NCI-H748 treated with DMSO at 0.1 percent for 48 hours (cell line): ENCODE data around the gene DOCK2.
"Not testable (repeated sequence)": the region's sequence is repeated elsewhere in the genome, so short reads cannot be mapped to it uniquely, and the experiment has no call there.

Source experiments
- DNase-seq: peaks from one replicate; lab custom pipeline; 2025; lab: John Stamatoyannopoulos, UW

DOCK2 gene

DNA sequence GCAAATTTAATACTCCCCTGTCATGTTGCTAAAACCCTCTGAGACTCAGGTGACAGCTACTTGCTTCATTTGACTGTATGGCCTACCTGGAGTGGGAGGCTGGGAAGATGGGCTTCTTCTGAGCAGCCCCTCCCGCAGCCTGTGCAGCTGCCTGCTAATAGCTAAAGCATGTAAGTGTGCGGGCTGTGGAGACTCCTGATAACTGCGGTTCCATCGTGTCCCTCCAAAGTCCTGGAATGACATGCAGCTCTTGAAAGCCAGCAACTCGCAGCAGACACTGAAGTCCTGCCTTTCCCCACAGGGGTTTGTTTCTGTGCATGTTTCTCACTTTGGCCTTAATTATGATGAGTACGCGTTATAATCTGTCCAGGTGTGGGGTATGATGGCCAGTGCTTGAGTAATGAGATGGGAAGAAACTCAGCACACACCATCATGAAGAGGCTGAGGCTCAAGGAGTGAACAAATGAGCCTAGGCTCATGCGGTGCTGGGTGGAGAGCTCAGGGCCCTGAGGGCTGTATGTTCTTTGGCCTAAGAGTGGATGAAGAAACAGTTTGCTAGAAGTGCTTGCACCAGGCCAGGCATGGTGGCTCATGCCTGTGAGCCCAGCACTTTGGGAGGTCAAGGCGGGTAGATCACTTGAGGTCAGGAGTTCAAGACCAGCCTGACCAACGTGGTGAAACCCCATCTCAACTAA, 119.1 kb downstream of the DOCK2 start:
- DNase-seq: no peak

DNA sequence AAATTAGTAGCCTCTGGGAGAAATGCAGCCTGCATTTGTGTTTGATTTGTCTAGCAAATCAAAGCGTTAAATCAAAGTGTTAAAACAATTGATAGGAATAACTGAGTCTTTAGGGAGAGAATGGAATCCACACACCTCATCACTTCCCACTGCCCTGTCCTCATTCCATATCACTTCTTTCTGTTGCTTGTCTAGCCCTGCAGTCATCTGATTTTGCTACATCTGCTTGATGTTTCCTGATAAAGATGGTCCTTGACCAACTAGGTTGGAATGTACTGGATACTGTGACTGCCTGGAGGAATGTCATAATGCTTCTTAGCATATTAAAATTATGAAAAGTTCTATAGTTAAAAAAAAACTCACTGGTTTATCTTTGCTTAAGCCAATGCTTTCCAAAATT, 119.9 kb downstream of the DOCK2 start:
- DNase-seq: no peak

DNA sequence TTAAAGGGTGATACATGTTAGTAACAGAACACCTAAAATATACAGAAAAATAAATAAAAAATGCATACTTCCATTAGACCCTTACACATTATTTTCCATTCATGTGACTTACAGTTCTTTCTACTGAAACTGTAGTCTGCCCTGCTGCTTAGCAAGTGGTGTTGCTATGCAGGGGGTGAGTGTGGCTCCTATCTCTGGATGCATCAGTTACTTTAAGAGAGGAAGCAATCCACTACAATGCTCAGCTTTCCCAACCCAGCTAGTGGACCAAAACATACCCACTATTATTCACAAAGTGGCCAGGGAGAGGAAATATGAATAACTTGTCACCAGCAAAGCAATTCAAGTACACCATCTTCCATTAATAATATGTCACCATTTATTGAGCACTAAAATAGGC, 121.8 kb downstream of the DOCK2 start:
- DNase-seq: no peak

DNA sequence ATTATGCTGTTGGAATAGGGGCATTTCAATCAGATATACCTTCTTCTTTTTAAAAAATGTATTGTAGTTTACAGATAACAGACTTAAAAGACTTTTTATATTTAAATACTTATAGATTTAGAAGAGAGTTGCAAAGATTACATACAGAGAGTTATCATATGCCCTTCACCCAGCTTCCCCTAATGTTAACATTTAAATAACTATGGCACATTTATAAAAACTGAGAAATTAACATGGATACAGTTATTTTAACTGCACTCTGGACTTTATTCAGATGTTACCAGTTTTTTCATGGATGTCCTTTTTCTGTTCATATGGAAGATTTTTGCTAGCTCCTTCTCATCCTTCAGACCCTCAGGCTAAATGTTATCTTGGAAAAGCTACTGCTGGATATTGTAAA, 123.2 kb downstream of the DOCK2 start:
- no peak for DNase-seq

DNA sequence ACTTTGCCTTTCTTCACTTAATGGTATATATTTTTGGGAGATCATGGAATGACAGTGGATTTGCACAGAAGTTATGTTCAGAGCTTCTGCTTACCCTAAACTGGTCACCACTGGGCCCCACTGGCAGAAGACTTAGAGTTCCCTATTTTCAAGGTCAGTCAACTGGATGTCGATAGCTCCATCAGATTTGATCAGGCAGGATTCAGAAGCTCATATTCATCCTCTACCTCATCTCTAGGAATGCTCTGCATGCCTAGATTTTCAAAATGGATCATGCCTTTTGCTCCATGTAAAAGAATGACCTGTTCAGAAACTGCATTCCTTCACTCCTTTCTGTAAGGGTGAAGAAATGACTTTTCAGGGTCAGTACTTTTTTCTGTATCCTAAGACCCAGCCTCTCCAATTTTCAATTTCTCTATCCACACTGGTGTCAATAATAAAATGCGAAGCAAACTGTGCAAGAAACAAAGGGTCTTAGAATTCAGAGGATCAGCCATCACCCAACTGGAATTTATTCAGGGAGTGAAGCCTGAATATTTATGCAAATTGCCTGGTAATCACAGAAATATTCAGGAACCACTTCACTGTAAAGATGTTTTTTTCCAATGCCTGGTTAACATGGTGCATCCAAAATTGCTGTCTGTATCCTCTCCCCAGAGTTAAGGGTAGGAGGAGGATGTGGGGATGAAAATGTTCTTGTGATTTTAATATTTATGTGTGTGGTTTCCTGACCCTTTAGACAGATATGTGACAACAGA, 125.4 kb downstream of the DOCK2 start:
- no peak for DNase-seq

DNA sequence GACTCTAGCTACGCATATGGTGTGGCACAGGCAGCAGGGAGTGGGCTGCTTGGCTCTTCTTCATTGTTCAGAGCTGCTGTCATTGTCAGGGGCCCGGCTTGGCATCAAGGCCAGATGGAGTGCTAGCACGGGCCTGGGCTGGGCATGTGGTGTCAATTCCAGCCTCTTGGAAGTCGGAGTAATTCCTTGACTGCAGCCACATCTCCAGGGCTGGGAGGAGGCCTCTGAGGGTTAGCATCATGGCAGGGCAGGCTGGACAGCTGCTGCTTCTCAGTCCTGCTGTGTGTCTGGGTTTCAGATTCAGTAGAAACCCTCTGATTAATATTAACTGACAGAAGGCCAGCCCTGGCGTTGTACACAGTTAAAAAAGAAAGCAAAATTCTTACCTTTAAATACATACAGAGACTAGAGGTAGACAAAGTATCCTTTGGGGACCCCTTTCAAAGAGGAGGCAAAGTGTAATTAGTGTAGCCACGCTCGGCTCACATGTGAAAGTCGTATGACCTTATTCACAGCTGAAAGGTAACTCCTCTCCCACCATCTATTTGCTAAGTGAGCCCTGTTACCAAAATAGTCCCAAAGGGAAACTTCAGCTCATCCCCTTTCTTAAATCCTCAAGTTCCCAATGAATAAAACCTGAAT, 126.4 kb downstream of the DOCK2 start:
- DNase-seq: no peak

DNA sequence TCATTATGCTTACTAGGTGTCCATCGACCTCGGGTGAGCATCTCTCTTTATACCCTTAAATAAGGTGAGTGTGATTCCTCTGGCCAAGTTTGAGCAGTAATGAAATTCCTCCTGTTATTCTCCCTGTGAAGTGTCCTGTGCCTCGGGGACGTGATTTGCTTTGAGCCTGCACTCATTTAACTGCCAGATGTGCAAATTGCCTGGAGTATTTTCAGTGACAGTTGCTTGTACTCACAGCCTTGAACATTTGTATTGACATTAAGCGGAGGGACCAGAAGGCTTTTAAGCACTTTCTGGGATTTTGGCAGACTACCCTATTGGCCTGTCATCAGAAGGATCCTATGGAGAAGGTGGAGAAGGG, 126.9 kb downstream of the DOCK2 start:
- no peak for DNase-seq

DNA sequence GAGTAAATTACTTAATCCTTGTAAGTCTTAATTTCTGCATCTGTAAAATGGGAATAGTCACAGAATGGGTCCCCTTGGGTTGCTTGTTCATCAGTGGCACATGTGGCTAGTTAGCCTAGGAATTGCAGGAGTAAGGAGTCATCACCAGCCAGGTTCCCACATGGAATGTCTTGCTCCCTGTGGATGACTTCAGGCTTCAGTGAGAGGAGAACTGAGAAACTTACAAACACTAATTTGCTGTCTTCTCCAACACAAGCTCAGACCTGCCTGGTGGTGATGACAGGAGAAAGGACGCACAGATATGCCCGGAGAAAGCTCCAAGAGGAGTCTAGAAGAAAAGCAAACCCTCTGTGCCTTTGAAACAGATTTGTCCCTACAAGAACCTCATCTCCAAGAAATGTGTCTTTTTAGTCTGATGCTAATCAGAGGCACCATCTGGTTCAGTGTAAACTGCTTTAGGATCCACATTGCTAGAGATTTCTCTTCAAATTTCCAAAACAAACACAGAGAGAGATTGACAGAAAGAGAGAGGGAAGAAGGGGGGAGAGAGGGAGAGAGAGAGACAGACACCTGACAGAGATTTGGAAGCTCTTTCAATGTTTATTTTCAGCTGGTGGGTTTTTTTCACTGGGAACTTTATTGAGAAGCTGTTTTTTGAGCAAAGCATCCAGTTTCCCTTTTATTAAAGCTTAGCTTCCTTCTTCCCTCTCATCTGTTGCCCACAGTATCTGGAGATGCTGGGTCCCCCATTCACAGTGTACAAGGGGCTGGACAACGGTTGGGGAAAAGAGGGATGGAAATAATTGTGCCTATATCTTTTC, 128.3 kb downstream of the DOCK2 start:
- no peak for DNase-seq

DNA sequence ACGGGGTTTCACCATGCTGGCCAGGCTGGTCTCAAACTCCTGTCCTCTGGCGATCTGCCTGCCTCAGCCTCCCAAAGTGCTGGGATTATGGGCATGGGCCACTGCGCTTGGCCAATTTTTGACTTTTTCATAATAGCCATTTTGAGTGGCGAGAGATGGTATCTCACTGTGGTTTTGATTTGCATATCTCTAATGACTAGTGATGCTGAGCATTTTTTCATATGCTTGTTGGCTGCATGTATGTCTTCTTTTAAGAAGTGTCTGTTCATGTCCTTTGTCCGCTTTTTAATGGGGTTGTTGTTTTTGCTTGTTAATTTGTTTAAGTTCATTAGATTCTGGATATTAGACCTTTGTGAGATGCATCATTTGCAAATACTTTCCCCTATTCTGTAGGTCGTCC, 129.9 kb downstream of the DOCK2 start:
- not testable (repeated sequence) for DNase-seq

DNA sequence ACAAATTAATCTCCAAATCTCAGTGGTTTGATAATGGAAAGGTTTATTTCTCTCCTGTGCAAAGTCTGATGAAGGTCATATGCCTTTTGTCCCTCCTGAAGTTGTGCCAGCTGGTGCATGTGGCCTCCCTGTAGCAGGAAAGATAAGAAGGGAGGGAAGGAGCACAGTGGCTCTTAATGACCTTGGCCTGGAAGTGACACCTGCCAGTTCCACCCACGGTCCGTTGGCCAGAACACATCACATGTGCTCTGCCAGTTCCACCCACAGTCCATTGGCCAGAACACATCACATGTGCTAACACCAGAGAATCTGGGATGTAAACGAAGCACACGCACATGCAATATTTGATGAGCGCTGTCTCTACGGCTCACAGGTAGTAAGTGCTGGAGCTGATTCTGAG, 130.9 kb downstream of the DOCK2 start:
- no peak for DNase-seq

DNA sequence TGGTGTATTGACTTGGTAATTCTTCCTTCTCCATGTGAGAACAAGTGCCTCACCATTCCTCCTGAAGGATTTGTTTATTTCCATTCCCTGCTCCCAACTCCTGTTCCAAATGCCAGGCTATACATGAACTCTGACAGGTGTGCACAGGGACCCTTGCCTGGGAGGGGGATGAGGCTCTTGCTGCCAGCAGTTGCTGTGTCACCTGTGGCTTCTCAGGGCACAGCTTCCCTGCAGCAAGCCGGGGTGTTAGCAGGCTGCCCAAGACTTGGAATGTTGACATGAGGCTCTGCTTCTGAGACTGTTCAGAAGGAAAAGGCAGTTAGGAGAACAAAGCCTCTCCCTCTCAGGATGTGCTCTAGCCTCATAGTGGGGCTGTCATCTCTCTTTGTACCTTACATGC, 131.3 kb downstream of the DOCK2 start:
- no peak for DNase-seq

DNA sequence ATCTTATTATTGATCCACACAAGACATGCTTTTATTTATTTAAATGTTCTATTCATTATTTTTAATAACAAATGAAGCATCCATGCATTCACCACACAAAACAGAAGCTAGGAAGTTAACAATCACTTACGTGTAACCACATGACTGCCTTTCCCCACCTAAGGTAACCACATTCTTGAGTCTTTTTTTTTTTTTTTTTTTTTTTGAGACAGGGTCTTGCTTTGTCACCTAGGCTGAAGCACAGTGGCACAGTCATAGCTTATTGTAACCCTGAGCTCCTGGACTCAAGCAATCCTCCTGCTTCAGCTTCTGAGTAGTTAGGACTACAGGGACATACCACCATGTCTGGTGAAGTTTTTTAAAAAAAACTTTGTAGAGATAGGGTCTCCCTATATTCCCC, 133.0 kb downstream of the DOCK2 start:
- DNase-seq: no peak

DNA sequence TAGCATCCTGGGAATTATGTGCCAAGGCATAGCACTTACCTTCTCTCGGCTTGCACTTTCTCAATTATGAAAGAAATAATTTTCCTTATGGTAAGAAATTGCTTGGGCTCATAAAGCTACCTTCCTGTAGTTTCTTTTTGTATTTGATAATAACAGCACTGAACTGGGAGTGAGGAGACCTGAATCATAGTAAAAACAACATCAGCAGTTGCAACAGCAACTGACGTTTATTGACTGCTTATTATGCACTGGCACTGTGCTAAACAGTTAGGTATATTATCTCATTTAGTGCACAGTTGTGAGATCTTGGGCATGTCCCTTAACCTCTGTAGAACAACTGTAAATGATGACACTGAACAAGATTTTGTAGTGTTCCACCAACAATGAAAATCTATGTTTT, 135.2 kb downstream of the DOCK2 start:
- no peak for DNase-seq

DNA sequence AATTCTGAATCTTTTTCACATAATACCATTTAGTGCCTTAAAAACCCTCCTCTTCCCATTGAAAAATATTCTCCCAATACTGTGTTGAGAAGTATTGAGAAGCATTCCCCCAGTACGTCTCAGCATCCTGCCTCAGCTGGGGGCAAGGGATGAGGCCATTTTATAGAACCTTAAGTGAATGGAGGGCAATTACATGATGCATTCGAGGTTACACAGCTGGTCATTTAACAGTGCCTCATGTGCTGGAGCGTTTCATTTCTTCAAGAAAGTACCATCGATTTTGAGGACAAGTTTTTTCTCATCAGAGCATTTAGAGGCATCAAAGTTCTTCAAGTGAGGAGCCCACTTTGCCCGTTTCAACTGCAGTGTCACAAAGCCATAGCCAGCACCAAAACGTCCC, 135.6 kb downstream of the DOCK2 start:
- no peak for DNase-seq

DNA sequence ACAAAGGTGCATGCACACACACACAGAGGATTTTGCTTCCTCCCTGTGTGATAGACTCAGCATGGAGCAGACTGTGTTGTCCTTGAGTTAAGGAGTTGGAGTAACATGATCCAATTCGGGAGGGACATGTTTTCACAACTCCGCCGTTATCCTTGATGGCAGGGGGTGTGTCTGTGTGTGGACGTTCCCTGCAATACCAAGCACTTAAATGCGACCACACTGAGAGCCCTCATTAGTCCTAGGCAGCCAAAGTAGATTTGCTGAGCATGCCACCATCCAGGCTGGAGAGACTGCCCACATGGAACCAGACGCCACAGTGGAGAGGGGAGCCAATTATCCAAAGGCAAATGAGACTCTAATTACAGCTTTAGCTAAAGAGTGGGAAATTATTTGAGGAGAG, 140.1 kb downstream of the DOCK2 start:
- DNase-seq: peak; percentile 86

DNA sequence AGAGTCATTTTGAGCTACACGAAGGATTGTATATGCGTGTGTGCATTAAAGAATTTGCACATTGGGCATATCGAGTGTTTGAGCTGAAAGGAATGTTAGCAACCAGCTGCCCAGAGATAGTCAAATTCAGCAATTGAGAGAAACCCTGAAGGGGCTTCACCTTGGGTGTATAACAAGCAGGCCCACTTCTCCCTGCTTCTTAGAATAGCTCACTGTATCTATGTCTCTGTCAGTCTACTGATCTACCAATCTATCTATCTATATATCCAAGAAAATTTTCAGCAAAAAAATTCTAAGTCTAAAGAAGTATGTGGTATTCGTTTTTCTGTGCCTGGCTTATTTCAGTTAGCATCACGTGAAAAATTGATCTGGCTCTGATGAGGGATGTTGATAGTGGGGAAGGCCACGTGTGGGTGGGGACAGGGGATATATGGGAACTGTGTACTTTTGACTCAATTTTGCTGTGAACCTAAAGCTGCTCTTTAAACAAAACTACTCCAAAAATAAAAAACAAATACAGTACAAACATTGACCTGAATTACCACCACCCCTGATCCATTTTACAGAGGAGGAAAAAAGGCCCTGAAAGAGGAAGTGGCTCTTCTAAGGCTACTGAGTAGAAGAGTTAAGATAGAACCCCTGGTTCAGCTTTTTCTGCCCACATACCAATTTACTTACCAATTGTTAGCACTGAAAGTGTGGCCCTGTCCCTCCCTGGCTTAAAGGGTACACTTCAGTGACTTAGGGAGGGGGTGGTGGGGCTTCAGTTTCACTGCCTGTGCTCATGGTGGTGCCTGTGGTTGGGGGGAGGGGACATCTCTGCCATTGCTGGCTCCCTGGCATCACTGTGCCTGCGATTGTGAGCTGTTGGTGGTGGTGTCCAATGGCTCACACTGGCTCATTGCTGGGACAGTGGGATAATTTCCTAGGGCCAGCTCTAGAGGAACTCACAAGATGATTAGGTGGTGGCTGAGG, 141.8 kb downstream of the DOCK2 start:
- DNase-seq: no peak

DNA sequence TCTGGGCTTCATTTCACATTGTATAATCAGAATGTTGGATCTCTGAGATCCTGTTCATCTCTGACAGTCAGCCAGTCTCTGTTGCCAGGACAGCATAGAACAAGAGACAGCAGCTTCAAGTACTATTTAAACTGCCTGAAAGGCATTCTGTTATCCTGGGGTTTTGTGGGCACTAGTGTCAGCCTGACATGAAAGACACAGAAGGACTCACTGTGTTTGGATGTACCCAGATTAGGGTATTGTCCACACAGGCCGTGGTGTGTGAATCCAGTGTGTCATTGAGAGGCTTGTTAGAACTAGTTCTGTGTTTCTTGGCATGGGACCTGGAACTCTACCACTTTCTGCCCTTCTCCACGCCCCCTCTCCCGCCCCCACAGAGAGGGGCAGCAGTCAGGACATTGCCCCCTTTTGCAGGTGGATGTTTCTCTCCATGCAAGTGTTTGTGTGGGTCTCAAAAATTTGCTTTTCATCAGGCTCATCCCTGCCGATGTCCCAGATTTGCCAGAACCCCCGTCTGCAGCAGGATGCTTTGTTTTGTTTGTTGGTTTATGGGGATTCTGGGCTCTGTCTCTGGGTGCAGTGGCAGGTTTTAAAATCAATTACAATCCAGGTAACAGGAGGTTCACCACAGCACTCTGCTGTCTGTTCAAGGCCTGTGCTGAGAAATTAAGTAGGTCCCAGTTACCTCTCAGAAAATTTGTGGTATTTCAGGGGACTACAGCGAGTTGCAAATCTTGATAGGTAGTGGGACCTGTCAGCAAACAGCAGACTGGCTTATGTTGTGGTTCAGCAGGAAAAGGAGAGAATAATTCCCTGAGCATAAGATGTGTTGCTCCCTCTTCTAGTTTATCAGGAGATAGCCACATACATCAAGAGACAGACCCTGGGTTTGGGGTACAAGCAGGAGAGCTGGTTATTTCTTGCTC, 144.6 kb downstream of the DOCK2 start:
- no peak for DNase-seq

DNA sequence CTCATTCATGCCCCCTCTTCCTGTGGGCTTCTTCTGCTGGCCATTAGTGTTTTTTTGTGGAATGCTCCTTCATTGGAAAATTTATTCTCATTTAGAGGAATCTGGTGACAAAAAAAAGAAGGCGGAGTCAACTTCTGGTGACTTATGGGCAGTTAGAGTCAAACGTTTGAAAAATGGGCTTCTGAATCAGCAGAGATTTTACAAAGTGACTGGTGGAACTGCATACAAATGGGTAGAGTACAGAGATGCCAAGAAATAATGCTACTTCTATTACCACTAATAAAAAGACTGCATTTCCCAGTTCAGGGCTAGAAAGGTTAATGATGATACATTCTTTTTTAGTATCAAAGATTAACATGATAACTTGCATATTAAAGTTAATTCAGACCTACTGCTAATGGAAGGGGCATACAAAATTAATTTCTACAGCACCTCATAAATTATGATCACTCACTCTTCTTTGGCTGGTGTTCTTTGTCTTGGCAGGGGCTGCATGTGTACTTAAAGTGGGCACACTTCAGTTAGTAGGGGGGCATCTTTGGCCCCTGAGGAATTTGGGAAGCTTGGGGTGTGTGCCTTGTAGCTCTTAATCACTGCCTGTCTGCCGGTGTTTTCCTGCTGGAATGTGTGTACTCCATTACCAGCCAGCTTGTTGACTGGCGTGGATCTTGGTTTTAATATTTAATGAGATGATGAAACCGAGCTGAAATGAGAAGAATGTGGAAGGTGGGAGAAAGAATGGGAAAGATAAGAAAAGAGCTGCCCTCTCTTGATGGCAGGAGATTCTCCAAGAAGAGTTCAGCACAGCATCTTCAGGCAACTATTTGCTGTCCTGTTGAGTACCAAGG, 148.9 kb downstream of the DOCK2 start:
- DNase-seq: no peak

DNA sequence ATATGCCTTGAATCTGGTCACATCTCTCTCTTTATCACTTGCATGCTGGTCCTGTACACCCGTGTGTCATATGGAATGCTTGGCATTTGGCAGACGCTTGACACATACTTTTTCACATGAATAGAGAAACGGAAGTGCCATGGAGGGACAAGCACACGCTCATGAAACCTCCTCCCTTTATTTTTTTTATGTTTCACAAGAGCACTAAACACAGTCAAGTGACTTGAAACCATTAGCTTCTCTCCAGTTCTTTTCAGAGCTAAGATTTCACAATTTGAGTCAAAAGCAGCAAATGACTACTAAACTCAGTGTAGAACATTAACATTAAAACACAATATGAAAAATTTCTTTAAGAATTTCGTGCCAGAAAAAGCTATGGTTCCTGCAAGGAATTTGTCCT, 151.1 kb downstream of the DOCK2 start:
- DNase-seq: no peak
